ENCODE results near the gene CRHR1. TPM values are rescaled to one million over a fixed set of nuclear protein-coding genes. Genes with fewer than 3 reads are reported as not detected.

The CRHR1 gene
- total RNA-seq, 3 donors from 2014 or later (not counting 1 experiment from before 2014, with no cell fraction given): not detected

DNA sequence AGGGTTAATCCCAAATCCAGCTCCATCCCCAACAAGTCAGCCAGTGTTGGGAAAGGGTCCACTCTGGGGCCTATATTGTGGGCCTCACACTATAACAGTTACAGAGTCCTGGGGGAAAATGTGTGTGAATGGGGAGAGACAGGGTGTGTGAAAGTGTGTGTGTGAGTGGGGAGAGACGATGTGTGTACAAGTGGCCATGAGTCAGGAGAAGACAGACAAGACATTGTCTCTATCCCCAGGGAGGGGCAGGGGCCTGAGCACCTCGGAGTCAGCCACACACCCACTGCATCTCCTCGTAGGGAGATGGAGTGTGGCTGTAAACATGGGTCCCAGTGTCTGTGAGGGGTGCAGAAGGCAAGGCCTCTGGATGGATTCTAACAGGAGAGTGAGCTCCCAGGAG lies 2.9 kb downstream of the CRHR1 start:
- Mint-ChIP-seq H3K4me3 (no peak overlapping the region), H3K9me3 (no peaks in the 10 kb centered on the region), H3K4me1 (no peaks in the 10 kb centered on the region), H3K36me3 (no peaks in the 10 kb centered on the region), H3K27ac (no peak overlapping the region), H3K27me3 (ENCODE audit: low read depth in 2 of 2) (peaks cover 54 to 57% of the 10 kb centered on the region in 2 donors)
- Histone ChIP-seq H3K4me3 (ENCODE audit: low read length) (no peak overlapping the region), H3K36me3 (ENCODE audit: control insufficient read depth, insufficient read depth, low read length) (no peaks in the 10 kb centered on the region), H3K27ac (ENCODE audit: low read length) (no peak overlapping the region), H3K27me3 (ENCODE audit: control insufficient read depth, insufficient read depth, low read length) (peaks cover 20% of the 10 kb centered on the region), H3K4me1 (ENCODE audit: control insufficient read depth, insufficient read depth, low read length) (peaks cover 17% of the 10 kb centered on the region), H3K9me3 (ENCODE audit: control insufficient read depth, insufficient read depth, low read length) (no peaks in the 10 kb centered on the region)
- no peak for DNase-seq
- ATAC-seq: no peak
- no peak for TF ChIP-seq CTCF (IDR thresholded peaks at IDR 0.05)
- intact Hi-C loops (cut with micrococcal nuclease): no loop called here
- 80% methylated on average over 3 of the region's 3 CpGs for WGBS (ENCODE audit: insufficient coverage)

DNA sequence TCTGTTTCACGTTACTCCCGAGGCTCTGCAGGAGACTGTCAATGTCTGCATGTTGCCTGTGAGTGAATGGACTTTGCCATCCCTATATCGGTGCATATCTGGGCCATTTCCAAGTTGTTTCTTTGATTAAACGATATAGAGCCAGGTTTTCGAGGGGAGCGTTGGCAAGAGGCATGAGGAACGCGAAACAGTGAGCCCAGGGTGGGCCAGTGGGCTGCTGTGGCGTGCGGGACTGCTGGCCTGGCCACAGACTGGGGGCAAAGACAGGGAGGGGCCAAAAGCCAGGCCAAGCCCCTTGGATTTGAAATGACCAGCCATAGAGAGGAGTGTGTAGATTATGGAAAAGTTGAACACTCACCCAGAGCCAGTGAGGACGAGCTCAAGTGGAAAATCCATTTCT lies 3.5 kb downstream of the CRHR1 start:
- Histone ChIP-seq H3K36me3 (ENCODE audit: control insufficient read depth, insufficient read depth, low read length) (no peaks in the 10 kb centered on the region), H3K9me3 (ENCODE audit: control insufficient read depth, insufficient read depth, low read length) (no peaks in the 10 kb centered on the region), H3K4me1 (ENCODE audit: control insufficient read depth, insufficient read depth, low read length) (peaks cover 17% of the 10 kb centered on the region), H3K27ac (ENCODE audit: low read length) (no peak overlapping the region), H3K4me3 (ENCODE audit: low read length) (no peak overlapping the region), H3K27me3 (ENCODE audit: control insufficient read depth, insufficient read depth, low read length) (peaks cover 18% of the 10 kb centered on the region)
- Mint-ChIP-seq H3K27me3 (ENCODE audit: low read depth in 2 of 2) (peaks cover 54 to 58% of the 10 kb centered on the region in 2 donors), H3K36me3 (no peaks in the 10 kb centered on the region), H3K27ac (no peak overlapping the region), H3K4me3 (no peak overlapping the region), H3K4me1 (peaks cover 0 to 5% of the 10 kb centered on the region in 2 donors), H3K9me3 (no peaks in the 10 kb centered on the region)
- intact Hi-C loops (cut with micrococcal nuclease): no loop called here
- no peak for ATAC-seq
- no peak for TF ChIP-seq CTCF (IDR thresholded peaks at IDR 0.05)
- DNase-seq: no peak
- 84% methylated on average over 11 of the region's 11 CpGs for WGBS (ENCODE audit: insufficient coverage)

GRCh38 chr17:45788057-45788456 lies 3.9 kb downstream of the CRHR1 start:
- no peak for DNase-seq
- Mint-ChIP-seq H3K27ac (no peak overlapping the region), H3K27me3 (ENCODE audit: low read depth in 2 of 2) (peaks cover 54 to 56% of the 10 kb centered on the region in 2 donors), H3K4me1 (peaks cover 0 to 5% of the 10 kb centered on the region in 2 donors), H3K9me3 (no peaks in the 10 kb centered on the region), H3K36me3 (no peaks in the 10 kb centered on the region), H3K4me3 (no peak overlapping the region)
- Histone ChIP-seq H3K36me3 (ENCODE audit: control insufficient read depth, insufficient read depth, low read length) (no peaks in the 10 kb centered on the region), H3K27ac (ENCODE audit: low read length) (no peak overlapping the region), H3K27me3 (ENCODE audit: control insufficient read depth, insufficient read depth, low read length) (peaks cover 15% of the 10 kb centered on the region), H3K4me1 (ENCODE audit: control insufficient read depth, insufficient read depth, low read length) (peaks cover 17% of the 10 kb centered on the region), H3K4me3 (ENCODE audit: low read length) (no peak overlapping the region), H3K9me3 (ENCODE audit: control insufficient read depth, insufficient read depth, low read length) (no peaks in the 10 kb centered on the region)
- no peak for TF ChIP-seq CTCF (IDR thresholded peaks at IDR 0.05)
- no peak for ATAC-seq
- intact Hi-C loops (cut with micrococcal nuclease): no loop called here
- WGBS (ENCODE audit: insufficient coverage): 64% methylated on average over 3 of the region's 3 CpGs

DNA sequence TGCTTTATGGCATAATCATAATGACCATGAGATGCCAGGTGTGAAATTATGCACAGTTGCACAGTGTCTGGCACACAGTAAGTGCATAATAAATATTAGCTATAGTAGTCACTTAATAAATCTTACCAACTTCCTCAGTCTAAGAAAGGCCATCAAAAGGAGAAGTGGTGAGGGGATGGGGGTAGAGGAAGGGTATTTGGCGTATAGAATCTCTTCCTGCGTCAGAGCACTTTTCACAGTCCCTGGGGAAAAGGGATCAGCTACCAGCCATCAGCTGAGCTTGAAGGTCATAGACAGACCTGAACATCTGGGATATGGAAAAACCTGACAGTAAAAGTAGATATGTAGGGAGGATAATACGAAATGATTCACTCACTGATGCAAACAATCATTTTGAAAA lies 5.8 kb downstream of the CRHR1 start:
- Mint-ChIP-seq H3K9me3 (no peaks in the 10 kb centered on the region), H3K4me1 (peaks cover 0 to 5% of the 10 kb centered on the region in 2 donors), H3K4me3 (no peak overlapping the region), H3K27me3 (ENCODE audit: low read depth in 2 of 2) (peaks cover 53 to 54% of the 10 kb centered on the region in 2 donors), H3K27ac (no peak overlapping the region), H3K36me3 (no peaks in the 10 kb centered on the region)
- H3K36me3 ChIP-seq (ENCODE audit: control insufficient read depth, insufficient read depth, low read length): no peaks in the 10 kb centered on the region
- H3K9me3 ChIP-seq (ENCODE audit: control insufficient read depth, insufficient read depth, low read length): no peaks in the 10 kb centered on the region
- peaks cover 4% of the 10 kb centered on the region for H3K4me1 ChIP-seq (ENCODE audit: control insufficient read depth, insufficient read depth, low read length)
- H3K27ac ChIP-seq (ENCODE audit: low read length): no peak overlapping the region
- no peak overlapping the region for H3K4me3 ChIP-seq (ENCODE audit: low read length)
- no peak for TF ChIP-seq CTCF (IDR thresholded peaks at IDR 0.05)
- intact Hi-C loops (cut with micrococcal nuclease): no loop called here
- ATAC-seq (no peak), DNase-seq (no peak)
- 3% methylated on average over 2 of the region's 3 CpGs for WGBS (ENCODE audit: insufficient coverage)
- H3K27me3 ChIP-seq (ENCODE audit: control insufficient read depth, insufficient read depth, low read length): peaks cover 11% of the 10 kb centered on the region
